Colonic mucosa (tissue), 4 donors: ENCODE measurements around the gene SOWAHC. TPM values are rescaled to one million over a fixed set of nuclear protein-coding genes. Genes with fewer than 3 reads are reported as not detected.
"Not testable (repeated sequence)": the region's sequence is repeated elsewhere in the genome, so short reads cannot be mapped to it uniquely, and the experiment has no call there.

Experiments
- DNase-seq: peaks from one replicate; pipeline ENCODE4 v3.0.0-alpha.2; 2020
- H3K27ac ChIP-seq: fragments of 200-600 bp; one replicate; pipeline ENCODE4 v1.8.0; 2021
- H3K27me3 ChIP-seq: fragments of 200-600 bp; one replicate; pipeline ENCODE4 v1.8.0; 2021
- H3K36me3 ChIP-seq: fragments of 200-600 bp; one replicate; pipeline ENCODE4 v1.8.0; 2021
- H3K4me1 ChIP-seq: fragments of 200-600 bp; one replicate; pipeline ENCODE4 v1.8.0; 2021; ENCODE audit warnings: mild to moderate bottlenecking
- H3K4me3 ChIP-seq: fragments of 200-600 bp; one replicate; pipeline ENCODE4 v1.8.0; 2021
- H3K9ac ChIP-seq, 2 donors: one replicate each; pipeline ENCODE4 v1.7.0; 2013; ENCODE audit warnings: control low read depth in 2 of 2, low read depth in 2 of 2, low read length in 2 of 2
- H3K9me3 ChIP-seq: fragments of 200-600 bp; one replicate; pipeline ENCODE4 v1.8.0; 2021
- intact Hi-C: fragments of 100-400 bp; cut with DNase I; formaldehyde crosslinking; loops from one replicate; pipeline ENCODE4 v1.14.1; 2022
- total RNA-seq, 2 donors: library from RNA; stranded (reverse); fragmentation: NEBNext Ultra II Directional in 1 of 2; extraction: Animal tissue kit (Norgen Biotek cat#: 25700) in 1 of 2; gene quantifications; one replicate each; pipeline ENCODE4 v1.2.1, GENCODE V29; 2021
- TF ChIP-seq, protein P1 (sequence below): fragments of 200-600 bp; IDR thresholded peaks from one replicate; pipeline ENCODE4 v1.8.0; 2022; ENCODE audit warnings: antibody characterized with exemption, mild to moderate bottlenecking
- donor health status: healthy.
- donor health status: DM: no; HTN: no; CAD: no.
- donor health status: DM: no; HTN: no; CAD: no.

SOWAHC gene
- total RNA-seq, 2 donors from 2014 or later = 22.1 to 35.7 TPM

DNA sequence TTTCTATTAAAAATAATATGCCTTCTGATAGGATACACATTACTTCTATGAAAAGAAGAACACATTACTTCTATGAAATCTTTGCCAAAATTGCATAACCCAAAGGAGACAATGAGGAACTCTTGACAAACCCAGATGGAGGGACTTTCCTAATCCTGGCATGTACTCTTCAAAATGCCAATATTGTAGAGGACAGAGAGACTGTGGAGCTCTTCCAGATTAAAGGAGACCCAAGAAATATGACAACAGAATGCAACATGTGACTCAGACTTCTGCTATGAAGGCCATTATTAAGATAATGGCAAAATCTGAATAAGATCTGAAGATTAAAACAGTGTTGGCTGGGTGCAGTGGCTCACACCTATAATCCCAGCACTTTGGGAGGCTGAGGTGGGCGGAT is 22.2 kb downstream of the SOWAHC start:
- TF ChIP-seq, protein P1, sequence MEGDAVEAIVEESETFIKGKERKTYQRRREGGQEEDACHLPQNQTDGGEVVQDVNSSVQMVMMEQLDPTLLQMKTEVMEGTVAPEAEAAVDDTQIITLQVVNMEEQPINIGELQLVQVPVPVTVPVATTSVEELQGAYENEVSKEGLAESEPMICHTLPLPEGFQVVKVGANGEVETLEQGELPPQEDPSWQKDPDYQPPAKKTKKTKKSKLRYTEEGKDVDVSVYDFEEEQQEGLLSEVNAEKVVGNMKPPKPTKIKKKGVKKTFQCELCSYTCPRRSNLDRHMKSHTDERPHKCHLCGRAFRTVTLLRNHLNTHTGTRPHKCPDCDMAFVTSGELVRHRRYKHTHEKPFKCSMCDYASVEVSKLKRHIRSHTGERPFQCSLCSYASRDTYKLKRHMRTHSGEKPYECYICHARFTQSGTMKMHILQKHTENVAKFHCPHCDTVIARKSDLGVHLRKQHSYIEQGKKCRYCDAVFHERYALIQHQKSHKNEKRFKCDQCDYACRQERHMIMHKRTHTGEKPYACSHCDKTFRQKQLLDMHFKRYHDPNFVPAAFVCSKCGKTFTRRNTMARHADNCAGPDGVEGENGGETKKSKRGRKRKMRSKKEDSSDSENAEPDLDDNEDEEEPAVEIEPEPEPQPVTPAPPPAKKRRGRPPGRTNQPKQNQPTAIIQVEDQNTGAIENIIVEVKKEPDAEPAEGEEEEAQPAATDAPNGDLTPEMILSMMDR = no peak

DNA sequence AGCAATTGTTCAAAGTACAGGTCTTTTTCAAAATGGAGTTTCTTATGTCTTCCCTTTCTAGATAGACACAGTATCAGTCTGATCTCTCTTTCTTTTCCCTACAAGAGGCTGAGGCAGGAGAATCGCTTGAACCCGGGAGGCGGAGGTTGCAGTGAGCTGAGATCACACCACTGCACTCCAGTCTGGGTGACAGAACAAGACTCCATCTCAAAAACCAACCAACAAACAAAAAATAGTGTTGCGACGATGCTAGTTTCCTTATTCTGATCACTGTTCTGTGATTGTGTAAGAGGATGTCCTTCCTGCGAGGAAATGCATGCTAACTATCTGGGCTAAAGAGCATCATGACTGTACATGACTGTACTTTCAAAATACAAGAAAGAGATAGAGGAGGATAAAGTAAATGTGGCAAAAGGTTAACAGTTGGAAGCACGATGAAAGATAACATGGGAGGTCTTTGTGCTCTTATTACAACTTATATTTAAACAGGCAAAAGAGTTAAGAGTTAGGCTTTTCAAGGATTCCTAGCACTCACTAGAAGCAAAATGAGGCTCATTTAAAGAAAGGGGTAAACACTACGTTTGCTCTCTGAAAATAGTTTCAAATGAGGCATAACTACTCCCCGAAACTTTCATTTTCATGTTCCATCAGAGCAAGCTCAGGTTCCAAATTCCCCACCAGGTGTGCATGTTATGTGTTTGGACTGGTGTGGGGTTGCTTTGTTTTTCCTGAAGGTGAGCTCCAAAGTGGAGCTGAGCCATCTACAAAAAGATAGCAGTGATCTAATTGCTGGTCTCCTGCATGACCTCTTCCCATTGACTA is 23.8 kb downstream of the SOWAHC start:
- no peaks in the 10 kb centered on the region for H3K36me3 ChIP-seq
- H3K9ac ChIP-seq = no peak overlapping the region
- no peak overlapping the region for H3K4me3 ChIP-seq
- TF ChIP-seq, protein P1 = no peak
- no peaks in the 10 kb centered on the region for H3K27me3 ChIP-seq
- H3K4me1 ChIP-seq = no peaks in the 10 kb centered on the region
- no peak overlapping the region for H3K27ac ChIP-seq
- H3K9me3 ChIP-seq = no peaks in the 10 kb centered on the region
- intact Hi-C loops = no loop called here
- no peak for DNase-seq

More for the DNA sequence above, 22.2 kb downstream of the SOWAHC start:
- intact Hi-C loops = no loop called here
- Histone ChIP-seq H3K4me3 (no peak overlapping the region), H3K36me3 (no peaks in the 10 kb centered on the region), H3K27ac (no peak overlapping the region), H3K27me3 (no peaks in the 10 kb centered on the region), H3K9me3 (no peaks in the 10 kb centered on the region), H3K9ac (no peak overlapping the region), H3K4me1 (no peaks in the 10 kb centered on the region)
- no peak for DNase-seq

DNA sequence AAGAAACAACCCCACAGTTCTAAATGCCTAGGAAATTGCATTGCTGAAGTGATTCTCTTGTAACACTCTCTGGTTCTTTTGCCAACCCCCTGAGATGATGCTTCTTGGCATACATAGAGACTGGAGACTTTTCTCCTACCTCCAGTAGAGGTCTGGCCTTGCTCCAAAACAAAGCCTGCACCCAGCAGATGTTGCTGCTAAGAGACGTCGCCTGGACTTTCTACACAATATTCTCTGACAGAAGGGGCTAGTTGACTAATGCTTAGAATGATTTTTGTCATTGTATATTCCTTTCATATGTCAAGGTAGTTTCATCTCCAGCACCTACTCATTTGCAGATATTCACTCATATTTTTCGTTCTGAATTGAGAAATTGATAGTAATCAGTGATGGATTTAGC is 24.6 kb downstream of the SOWAHC start:
- no peaks in the 10 kb centered on the region for H3K4me1 ChIP-seq
- no peak overlapping the region for H3K9ac ChIP-seq
- H3K4me3 ChIP-seq = no peak overlapping the region
- H3K9me3 ChIP-seq = no peaks in the 10 kb centered on the region
- DNase-seq = no peak
- no peaks in the 10 kb centered on the region for H3K36me3 ChIP-seq
- no peaks in the 10 kb centered on the region for H3K27me3 ChIP-seq
- intact Hi-C loops = no loop called here
- TF ChIP-seq, protein P1 = no peak
- no peak overlapping the region for H3K27ac ChIP-seq

DNA sequence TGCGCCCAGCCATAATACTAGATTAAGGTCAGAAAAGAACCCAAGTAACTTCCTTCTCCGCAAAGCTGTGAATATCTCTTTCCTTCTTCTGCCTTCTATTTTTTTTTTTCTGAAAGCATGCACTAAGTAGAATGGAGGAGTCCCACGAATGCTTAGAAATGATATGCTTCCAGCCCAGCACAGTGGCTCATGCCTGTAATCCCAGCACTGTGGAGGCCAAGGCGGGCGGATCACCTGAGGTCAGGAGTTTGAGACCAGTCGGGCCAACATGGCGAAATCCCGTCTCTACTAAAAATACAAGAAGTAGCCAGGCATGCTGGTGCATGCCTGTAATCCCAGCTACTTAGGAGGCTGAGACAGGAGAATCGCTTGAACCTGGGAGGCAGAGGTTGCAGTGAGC is 25.8 kb downstream of the SOWAHC start:
- DNase-seq, intact Hi-C loops, H3K4me1 ChIP-seq, H3K27ac ChIP-seq, H3K4me3 ChIP-seq, H3K9me3 ChIP-seq, H3K9ac ChIP-seq, H3K27me3 ChIP-seq, H3K36me3 ChIP-seq: not testable (repeated sequence)

DNA sequence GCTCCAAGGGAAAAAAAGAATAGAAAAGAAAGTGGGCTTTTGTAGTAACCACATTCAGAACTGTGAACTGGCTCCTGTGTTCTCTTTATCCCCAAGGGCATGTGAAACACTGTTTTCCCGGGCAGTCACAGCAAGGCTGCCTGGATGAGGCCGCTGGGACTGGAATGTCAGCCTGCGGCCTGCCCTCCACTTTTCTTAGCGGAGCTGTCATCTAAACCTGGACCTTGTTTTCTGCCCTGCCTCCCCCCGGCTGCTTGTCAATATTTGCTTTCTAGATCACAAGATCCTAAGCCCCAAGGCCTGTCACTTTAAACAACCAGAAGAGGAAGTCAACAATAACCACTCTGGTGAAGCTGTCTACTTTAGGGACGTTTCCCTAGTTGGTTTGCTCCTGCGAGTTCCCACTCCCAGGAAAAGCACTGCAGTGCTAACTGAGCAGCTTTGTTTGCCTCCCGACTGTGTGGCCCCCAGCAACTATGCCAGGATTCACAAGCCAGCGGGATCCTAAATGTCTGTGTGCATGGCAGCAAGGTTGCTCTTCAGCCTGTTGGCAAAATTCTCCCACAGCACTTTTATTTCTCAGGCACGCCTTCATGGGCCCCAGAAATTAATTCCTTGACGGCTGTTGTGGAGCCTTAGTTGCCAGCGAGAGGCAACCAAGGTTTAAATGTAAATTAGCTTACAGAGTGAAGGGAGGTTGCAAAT is 30.6 kb downstream of the SOWAHC start:
- Histone ChIP-seq H3K27me3 (no peaks in the 10 kb centered on the region), H3K36me3 (no peaks in the 10 kb centered on the region), H3K9ac (peak overlapping the region; percentile 35 to 67), H3K9me3 (no peaks in the 10 kb centered on the region), H3K27ac (peak overlapping the region; percentile 60), H3K4me1 (peaks cover 4% of the 10 kb centered on the region), H3K4me3 (no peak overlapping the region)
- TF ChIP-seq, protein P1 = no peak
- DNase-seq = peak; percentile 79
- intact Hi-C loops = no loop called here
